Measurements from ENCODE around the gene FGA.

FGA gene

DNA sequence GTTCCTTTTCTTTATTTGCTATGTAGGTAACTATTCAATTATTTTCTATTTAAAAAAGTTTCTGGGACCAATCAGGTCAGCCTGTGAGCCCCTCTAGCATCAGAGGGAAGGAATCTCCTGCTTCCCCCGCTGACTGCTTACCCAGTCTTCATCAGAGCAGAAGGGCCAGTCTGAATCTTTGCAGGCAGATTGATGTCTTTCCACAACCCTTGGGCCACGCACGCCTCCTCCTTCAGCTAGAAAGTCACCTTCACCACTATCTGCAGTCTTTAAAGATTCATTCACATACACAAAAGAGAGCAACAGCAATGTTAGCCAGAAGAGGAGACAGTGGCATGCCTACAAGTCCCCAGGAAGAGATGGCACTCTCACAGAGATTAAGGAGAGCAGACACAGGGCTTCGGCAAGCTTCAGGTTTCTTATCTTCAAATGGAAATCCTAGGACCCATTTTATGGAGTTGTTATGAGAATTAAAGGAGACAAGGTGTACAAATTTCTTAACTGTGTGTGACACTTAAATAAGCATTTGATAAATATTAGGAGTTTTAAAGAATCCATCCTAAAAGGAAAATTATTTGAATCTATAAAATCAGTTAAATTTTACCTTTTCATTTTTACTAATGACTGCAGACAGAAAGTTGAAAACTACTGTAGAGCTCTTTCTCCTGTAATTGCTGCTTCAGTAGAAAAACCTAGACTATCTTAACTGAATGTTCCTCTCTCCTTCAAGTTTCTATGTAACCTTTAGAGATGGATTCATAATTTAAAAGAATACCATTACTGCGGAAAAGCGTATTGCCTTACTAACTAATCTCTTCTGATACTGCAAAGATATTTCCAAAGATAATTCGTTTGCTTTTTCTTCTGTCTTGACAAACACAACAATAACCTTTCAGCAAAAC lies 995 bp downstream of the FGA start:
- Histone ChIP-seq H3K27ac (ENCODE audit: low read depth, low read length) (no peak overlapping the region), H3K4me1 (ENCODE audit: control insufficient read depth, insufficient read depth, low read length) (peaks cover 8% of the 10 kb centered on the region)

DNA sequence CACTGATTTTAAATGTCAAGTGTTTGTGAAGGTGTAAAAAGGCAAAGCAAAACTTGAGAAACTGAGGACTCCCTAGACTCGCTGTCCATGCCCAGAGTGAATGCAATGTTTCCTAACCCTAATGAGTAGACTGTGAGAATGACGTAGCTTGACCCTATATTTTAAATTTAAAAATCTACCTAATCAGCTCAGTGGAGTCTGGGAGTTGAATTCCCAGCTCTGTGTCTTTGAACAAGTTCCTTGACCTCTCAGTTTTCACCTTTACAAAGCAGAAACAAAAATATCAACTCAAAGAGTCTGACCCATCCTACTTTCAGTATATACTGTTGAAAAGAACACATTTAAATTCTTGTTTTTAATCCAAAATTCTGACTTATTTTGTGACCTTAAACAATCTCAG lies 2.3 kb downstream of the FGA start:
- no peaks in the 10 kb centered on the region for H3K27me3 ChIP-seq (ENCODE audit: control insufficient read depth, insufficient read depth, low read length)

More for the DNA sequence above, 995 bp downstream of the FGA start:
- Histone ChIP-seq H3K36me3 (ENCODE audit: control insufficient read depth, insufficient read depth, low read length) (no peaks in the 10 kb centered on the region), H3K9me3 (ENCODE audit: control insufficient read depth, insufficient read depth, low read depth, low read length) (no peaks in the 10 kb centered on the region), H3K27me3 (ENCODE audit: control insufficient read depth, insufficient read depth, low read length) (no peaks in the 10 kb centered on the region), H3K4me3 (ENCODE audit: low read depth, low read length) (no peak overlapping the region), H3K9ac (ENCODE audit: low read length) (no peak overlapping the region)

DNA sequence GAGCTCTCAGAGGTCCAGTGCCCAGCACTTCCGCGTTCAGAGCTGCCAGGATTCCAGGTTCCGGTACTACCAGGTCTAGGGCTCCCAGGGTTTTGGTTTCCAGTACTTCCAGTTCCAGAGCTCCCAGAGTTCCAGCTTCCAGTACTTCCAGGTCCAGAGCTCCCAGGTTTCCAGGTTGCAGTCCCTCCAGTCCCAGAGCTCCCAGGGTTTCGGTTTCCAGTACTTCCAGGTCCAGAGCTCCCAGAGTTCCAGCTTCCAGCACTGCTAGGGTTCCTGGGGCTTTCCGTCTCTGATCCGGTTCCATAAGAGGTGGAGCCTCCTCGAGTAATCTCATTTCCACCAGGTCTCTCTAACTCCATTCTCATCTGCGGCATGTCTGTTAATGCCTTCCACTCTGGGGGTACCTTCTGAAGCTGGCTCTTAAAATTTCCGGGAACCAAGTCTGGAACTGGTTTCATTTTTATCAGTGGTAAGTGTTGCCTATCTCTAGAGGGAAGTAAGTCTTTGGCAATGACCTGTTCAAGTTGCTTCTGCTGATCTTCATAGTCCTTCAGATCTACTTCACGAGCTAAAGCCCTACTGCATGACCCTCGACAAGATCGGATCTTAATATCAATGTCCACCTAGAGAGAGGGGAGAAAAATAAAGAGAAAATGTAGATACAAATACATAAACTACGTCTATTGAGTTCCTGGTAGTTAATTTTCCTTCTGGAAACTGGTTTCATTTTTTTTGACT lies 4.1 kb downstream of the FGA start:
- Histone ChIP-seq H3K27me3 (ENCODE audit: control insufficient read depth, insufficient read depth, low read length) (no peaks in the 10 kb centered on the region), H3K9ac (ENCODE audit: low read length) (no peak overlapping the region), H3K36me3 (ENCODE audit: control insufficient read depth, insufficient read depth, low read length) (no peaks in the 10 kb centered on the region), H3K9me3 (ENCODE audit: control insufficient read depth, insufficient read depth, low read depth, low read length) (no peaks in the 10 kb centered on the region), H3K27ac (ENCODE audit: low read depth, low read length) (no peak overlapping the region), H3K4me3 (ENCODE audit: low read depth, low read length) (no peak overlapping the region), H3K4me1 (ENCODE audit: control insufficient read depth, insufficient read depth, low read length) (peaks cover 8% of the 10 kb centered on the region)

More for the DNA sequence above, 2.3 kb downstream of the FGA start:
- Histone ChIP-seq H3K9ac (ENCODE audit: low read length) (no peak overlapping the region), H3K27ac (ENCODE audit: low read depth, low read length) (no peak overlapping the region), H3K4me1 (ENCODE audit: control insufficient read depth, insufficient read depth, low read length) (peaks cover 8% of the 10 kb centered on the region), H3K9me3 (ENCODE audit: control insufficient read depth, insufficient read depth, low read depth, low read length) (no peaks in the 10 kb centered on the region), H3K36me3 (ENCODE audit: control insufficient read depth, insufficient read depth, low read length) (no peaks in the 10 kb centered on the region), H3K4me3 (ENCODE audit: low read depth, low read length) (no peak overlapping the region)

DNA sequence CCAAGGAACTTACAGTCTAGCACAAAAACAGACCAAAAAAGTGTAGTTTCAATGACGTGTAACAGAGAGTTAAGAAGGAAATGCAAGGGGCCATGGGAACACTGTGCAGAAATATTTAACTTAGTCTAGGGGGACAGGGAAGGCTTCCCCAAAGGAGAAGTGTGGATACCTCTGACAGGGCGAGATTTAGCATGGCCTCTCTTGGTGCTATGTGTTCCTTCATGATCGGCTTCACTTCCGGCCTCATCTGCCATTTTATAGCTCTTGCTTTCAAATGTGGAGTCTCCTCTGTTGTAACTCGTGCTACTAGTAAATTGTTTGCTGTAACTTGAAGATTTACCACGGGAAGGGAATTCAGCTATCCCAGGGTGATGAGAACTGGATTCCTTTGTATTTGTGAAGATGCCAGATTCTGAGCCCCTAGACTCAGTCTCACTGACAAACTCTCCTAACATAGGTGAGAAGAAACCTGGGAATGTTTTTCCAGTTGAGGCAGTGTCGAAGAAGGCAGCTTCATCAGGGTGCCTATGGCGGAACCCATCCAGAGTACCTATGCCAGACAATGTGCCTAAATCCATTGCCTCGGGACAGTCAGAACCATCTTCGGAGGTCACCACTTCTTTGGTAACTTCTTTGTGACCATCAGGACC lies 5.0 kb downstream of the FGA start:
- Histone ChIP-seq H3K4me1 (ENCODE audit: control insufficient read depth, insufficient read depth, low read length) (peaks cover 4% of the 10 kb centered on the region), H3K36me3 (ENCODE audit: control insufficient read depth, insufficient read depth, low read length) (no peaks in the 10 kb centered on the region), H3K9me3 (ENCODE audit: control insufficient read depth, insufficient read depth, low read depth, low read length) (no peaks in the 10 kb centered on the region), H3K27me3 (ENCODE audit: control insufficient read depth, insufficient read depth, low read length) (no peaks in the 10 kb centered on the region), H3K4me3 (ENCODE audit: low read depth, low read length) (no peak overlapping the region), H3K27ac (ENCODE audit: low read depth, low read length) (no peak overlapping the region), H3K9ac (ENCODE audit: low read length) (no peak overlapping the region)

DNA sequence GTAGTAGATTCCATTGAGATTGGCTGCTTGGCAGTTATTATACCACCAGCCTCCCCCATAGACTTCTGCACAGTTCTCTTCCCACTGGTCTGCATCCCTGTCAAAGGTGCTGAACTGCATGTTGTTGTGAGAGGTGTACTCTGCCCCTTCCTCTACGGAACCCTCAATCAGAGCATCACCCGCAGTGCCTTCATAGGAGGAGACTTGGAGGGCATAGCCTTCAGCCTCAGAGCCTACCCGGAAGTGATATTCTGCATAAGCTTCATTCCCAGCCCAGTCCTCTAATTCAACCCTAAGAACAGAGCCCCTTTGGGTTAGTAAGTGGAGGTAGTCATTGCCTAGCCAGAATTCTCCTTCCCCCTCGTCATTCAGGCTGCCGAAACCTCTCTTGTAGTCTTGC lies 6.3 kb downstream of the FGA start:
- H3K36me3 ChIP-seq (ENCODE audit: control insufficient read depth, insufficient read depth, low read length) = no peaks in the 10 kb centered on the region
- H3K27ac ChIP-seq (ENCODE audit: low read depth, low read length) = no peak overlapping the region
- H3K9me3 ChIP-seq (ENCODE audit: control insufficient read depth, insufficient read depth, low read depth, low read length) = no peaks in the 10 kb centered on the region
- H3K27me3 ChIP-seq (ENCODE audit: control insufficient read depth, insufficient read depth, low read length) = no peaks in the 10 kb centered on the region
- no peak overlapping the region for H3K4me3 ChIP-seq (ENCODE audit: low read depth, low read length)
- H3K4me1 ChIP-seq (ENCODE audit: control insufficient read depth, insufficient read depth, low read length) = peaks cover under 1% of the 10 kb centered on the region; the same call in 1 of the 2 replicates
- H3K9ac ChIP-seq (ENCODE audit: low read length) = no peak overlapping the region

DNA sequence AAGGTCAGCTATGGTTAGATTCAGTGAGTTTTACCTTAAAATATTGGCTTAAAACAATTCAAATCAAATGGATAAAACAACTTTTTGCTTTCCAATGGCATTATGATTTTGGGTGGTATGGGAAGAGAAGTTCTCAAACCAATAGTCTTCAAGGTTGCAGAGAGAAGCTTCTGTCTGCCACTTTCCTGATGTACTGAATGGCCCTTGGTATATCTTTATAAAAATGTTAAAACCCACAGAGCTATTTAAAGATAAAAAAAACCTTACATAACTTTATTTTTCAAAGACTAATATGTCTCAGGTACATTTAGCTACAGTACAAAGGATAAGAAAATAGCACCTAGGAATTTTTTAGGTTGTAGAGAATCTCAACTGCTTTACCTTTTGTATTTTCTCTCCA lies 6.9 kb downstream of the FGA start:
- H3K36me3 ChIP-seq (ENCODE audit: control insufficient read depth, insufficient read depth, low read length) = no peaks in the 10 kb centered on the region
- H3K4me3 ChIP-seq (ENCODE audit: low read depth, low read length) = no peak overlapping the region
- H3K9me3 ChIP-seq (ENCODE audit: control insufficient read depth, insufficient read depth, low read depth, low read length) = no peaks in the 10 kb centered on the region

DNA sequence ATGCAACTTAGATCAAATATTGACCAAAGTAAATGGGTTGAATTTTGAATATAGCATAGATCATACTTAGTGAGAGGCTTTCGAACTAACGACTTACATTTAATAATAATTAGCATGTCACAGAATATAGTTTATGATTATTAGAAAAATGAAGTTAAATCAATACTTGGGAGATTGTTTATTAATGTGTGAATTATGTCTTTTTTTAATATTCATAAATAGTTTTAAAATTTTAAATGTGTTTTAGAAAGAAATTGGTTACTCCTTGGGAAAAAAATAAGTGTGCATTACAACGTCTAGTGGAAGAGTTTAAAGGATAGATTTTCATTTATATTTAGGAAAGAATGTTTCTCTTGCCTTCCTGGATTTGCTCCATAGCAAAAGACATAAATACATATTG lies 7.3 kb downstream of the FGA start:
- Histone ChIP-seq H3K4me3 (ENCODE audit: low read depth, low read length) (no peak overlapping the region), H3K27ac (ENCODE audit: low read depth, low read length) (no peak overlapping the region), H3K36me3 (ENCODE audit: control insufficient read depth, insufficient read depth, low read length) (no peaks in the 10 kb centered on the region), H3K4me1 (ENCODE audit: control insufficient read depth, insufficient read depth, low read length) (no peaks in the 10 kb centered on the region), H3K9me3 (ENCODE audit: control insufficient read depth, insufficient read depth, low read depth, low read length) (no peaks in the 10 kb centered on the region), H3K9ac (ENCODE audit: low read length) (no peak overlapping the region), H3K27me3 (ENCODE audit: control insufficient read depth, insufficient read depth, low read length) (no peaks in the 10 kb centered on the region)

More for the DNA sequence above, 6.9 kb downstream of the FGA start:
- H3K9ac ChIP-seq (ENCODE audit: low read length) = no peak overlapping the region
- no peaks in the 10 kb centered on the region for H3K4me1 ChIP-seq (ENCODE audit: control insufficient read depth, insufficient read depth, low read length)
- no peaks in the 10 kb centered on the region for H3K27me3 ChIP-seq (ENCODE audit: control insufficient read depth, insufficient read depth, low read length)
- no peak overlapping the region for H3K27ac ChIP-seq (ENCODE audit: low read depth, low read length)

DNA sequence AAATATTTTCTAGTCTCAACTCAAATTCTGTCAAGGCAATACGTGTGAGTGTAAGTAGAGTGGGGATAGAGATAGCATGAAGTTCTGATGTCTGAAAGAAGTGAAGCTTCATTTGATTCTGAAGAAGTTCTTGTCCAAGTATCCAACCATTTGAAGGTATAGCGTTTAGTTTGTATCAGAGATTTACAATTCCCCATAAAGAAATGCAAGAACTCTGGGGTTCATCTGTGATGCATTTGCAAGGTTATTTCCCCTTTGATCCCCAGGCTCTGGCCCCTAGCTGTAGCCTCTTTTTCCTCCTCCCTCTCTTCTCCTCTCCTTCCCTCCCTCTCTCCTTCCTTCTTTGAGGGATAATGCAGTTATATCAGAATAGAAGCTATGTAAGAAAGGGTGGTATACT lies 7.8 kb downstream of the FGA start:
- Histone ChIP-seq H3K4me3 (ENCODE audit: low read depth, low read length) (no peak overlapping the region), H3K36me3 (ENCODE audit: control insufficient read depth, insufficient read depth, low read length) (no peaks in the 10 kb centered on the region), H3K9ac (ENCODE audit: low read length) (no peak overlapping the region), H3K4me1 (ENCODE audit: control insufficient read depth, insufficient read depth, low read length) (no peaks in the 10 kb centered on the region), H3K27me3 (ENCODE audit: control insufficient read depth, insufficient read depth, low read length) (no peaks in the 10 kb centered on the region), H3K27ac (ENCODE audit: low read depth, low read length) (no peak overlapping the region), H3K9me3 (ENCODE audit: control insufficient read depth, insufficient read depth, low read depth, low read length) (no peaks in the 10 kb centered on the region)

DNA sequence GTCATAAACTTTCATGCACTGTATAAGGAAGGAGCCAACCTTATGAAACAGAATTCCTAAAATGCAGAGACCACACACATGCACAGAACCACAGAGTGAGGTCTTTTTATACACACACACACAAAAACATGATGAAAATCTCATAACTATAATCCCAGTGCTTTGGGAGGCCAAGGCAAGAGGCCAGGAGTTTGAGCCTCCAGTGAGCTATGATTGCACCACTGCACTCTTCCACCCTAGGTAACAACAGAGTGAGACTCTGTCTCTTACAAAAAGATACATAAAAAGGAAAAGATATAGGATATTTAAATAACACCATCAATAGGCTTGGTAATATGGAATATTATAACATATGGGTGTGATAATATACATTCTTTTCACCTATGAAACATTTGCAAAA lies 10.6 kb downstream of the FGA start:
- Histone ChIP-seq H3K4me3 (ENCODE audit: low read depth, low read length) (no peak overlapping the region), H3K4me1 (ENCODE audit: control insufficient read depth, insufficient read depth, low read length) (no peaks in the 10 kb centered on the region)

DNA sequence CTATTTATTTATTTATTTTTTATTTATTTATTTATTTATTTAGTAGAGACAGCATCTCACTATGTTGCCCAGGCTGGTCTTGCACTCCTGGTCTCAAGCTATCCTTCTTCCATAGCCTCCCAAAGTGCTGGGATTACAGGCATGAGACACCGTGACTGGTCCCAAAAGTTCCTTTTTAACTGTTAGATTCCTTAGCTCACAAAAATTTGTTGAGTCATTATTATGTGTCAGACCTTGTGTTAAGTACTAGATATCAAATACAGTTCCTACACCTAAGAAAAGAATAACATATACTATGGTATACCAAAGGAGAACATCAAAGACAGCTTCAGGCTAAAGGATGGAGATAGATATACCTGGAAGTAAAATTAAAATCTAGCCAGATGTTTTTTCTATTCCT lies 11.6 kb downstream of the FGA start:
- Histone ChIP-seq H3K36me3 (ENCODE audit: control insufficient read depth, insufficient read depth, low read length) (no peaks in the 10 kb centered on the region), H3K4me1 (ENCODE audit: control insufficient read depth, insufficient read depth, low read length) (no peaks in the 10 kb centered on the region), H3K4me3 (ENCODE audit: low read depth, low read length) (no peak overlapping the region), H3K9me3 (ENCODE audit: control insufficient read depth, insufficient read depth, low read depth, low read length) (no peaks in the 10 kb centered on the region), H3K27ac (ENCODE audit: low read depth, low read length) (no peak overlapping the region), H3K9ac (ENCODE audit: low read length) (no peak overlapping the region), H3K27me3 (ENCODE audit: control insufficient read depth, insufficient read depth, low read length) (no peaks in the 10 kb centered on the region)

More for the DNA sequence above, 10.6 kb downstream of the FGA start:
- no peak overlapping the region for H3K9ac ChIP-seq (ENCODE audit: low read length)
- H3K27me3 ChIP-seq (ENCODE audit: control insufficient read depth, insufficient read depth, low read length) = no peaks in the 10 kb centered on the region
- no peak overlapping the region for H3K27ac ChIP-seq (ENCODE audit: low read depth, low read length)
- H3K9me3 ChIP-seq (ENCODE audit: control insufficient read depth, insufficient read depth, low read depth, low read length) = no peaks in the 10 kb centered on the region
- no peaks in the 10 kb centered on the region for H3K36me3 ChIP-seq (ENCODE audit: control insufficient read depth, insufficient read depth, low read length)

DNA sequence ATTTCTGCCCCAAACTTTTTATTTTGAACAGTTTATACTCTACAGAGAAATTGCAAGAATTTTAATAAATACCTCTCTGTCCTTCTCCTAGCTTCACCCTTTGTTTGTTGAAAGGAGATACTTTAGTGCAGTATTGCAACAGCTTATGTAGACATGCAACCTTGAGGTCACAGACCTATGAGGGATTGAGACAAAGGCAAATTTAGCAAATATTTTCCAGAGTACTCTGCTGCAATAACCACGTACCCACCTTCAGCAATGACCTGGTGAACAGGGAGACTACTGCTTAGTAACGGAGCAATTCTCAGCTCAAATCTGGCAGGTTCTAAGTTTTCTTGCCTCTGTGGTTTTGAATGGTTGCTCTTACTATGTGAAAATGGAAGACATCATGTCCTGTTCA lies 13.2 kb downstream of the FGA start:
- no peaks in the 10 kb centered on the region for H3K27me3 ChIP-seq (ENCODE audit: control insufficient read depth, insufficient read depth, low read length)
- no peak overlapping the region for H3K9ac ChIP-seq (ENCODE audit: low read length)
- H3K4me3 ChIP-seq (ENCODE audit: low read depth, low read length) = no peak overlapping the region
- no peaks in the 10 kb centered on the region for H3K4me1 ChIP-seq (ENCODE audit: control insufficient read depth, insufficient read depth, low read length)
- no peaks in the 10 kb centered on the region for H3K9me3 ChIP-seq (ENCODE audit: control insufficient read depth, insufficient read depth, low read depth, low read length)
- H3K36me3 ChIP-seq (ENCODE audit: control insufficient read depth, insufficient read depth, low read length) = no peaks in the 10 kb centered on the region
- H3K27ac ChIP-seq (ENCODE audit: low read depth, low read length) = no peak overlapping the region

Data from HUES6 (cell line).